NCI-H2029 treated with DMSO at 0.1 percent for 48 hours (cell line): ENCODE measurements around the gene RTN1.

Source experiments
- DNase-seq: peaks from one replicate; lab custom pipeline; 2025; lab: John Stamatoyannopoulos, UW

Gene RTN1

GRCh38 chr14:59787045-59787674, 83.4 kb downstream of the RTN1 start:
- no peak for DNase-seq

- DNase-seq, result no peak
Measured at GRCh38 chr14:59785629-59786028, 84.9 kb downstream of the RTN1 start.

GRCh38 chr14:59782760-59783159, 87.8 kb downstream of the RTN1 start:
- DNase-seq, result no peak

GRCh38 chr14:59777006-59777579, 93.5 kb downstream of the RTN1 start:
- DNase-seq, result no peak

- DNase-seq, result no peak
Measured at GRCh38 chr14:59776468-59776867, 94.1 kb downstream of the RTN1 start.

GRCh38 chr14:59772233-59772632, 98.3 kb downstream of the RTN1 start:
- no peak for DNase-seq

- DNase-seq, result peak; percentile 16
Measured at GRCh38 chr14:59771577-59771976, 99.0 kb downstream of the RTN1 start.

- DNase-seq, result no peak
Measured at GRCh38 chr14:59769586-59769985, 101.0 kb downstream of the RTN1 start.

GRCh38 chr14:59768855-59769375, 101.7 kb downstream of the RTN1 start:
- no peak for DNase-seq

- no peak for DNase-seq
Measured at GRCh38 chr14:59761851-59762250, 108.7 kb downstream of the RTN1 start.

- DNase-seq, result no peak
Measured at GRCh38 chr14:59755409-59756135, 115.0 kb downstream of the RTN1 start.

GRCh38 chr14:59754256-59754655, 116.3 kb downstream of the RTN1 start:
- DNase-seq, result no peak

GRCh38 chr14:59753512-59753911, 117.1 kb downstream of the RTN1 start:
- DNase-seq, result no peak

- no peak for DNase-seq
Measured at GRCh38 chr14:59751578-59751977, 119.0 kb downstream of the RTN1 start.

GRCh38 chr14:59739794-59740193, 130.8 kb downstream of the RTN1 start:
- no peak for DNase-seq

GRCh38 chr14:59728304-59728703, 142.3 kb downstream of the RTN1 start:
- DNase-seq, result no peak

- no peak for DNase-seq
Measured at GRCh38 chr14:59727073-59727661, 143.4 kb downstream of the RTN1 start.

GRCh38 chr14:59711080-59711479, 159.5 kb downstream of the RTN1 start:
- DNase-seq, result no peak

- DNase-seq, result no peak
Measured at GRCh38 chr14:59707778-59708561, 162.6 kb downstream of the RTN1 start.

GRCh38 chr14:59705866-59706265, 164.7 kb downstream of the RTN1 start:
- DNase-seq, result no peak

- no peak for DNase-seq
Measured at GRCh38 chr14:59705245-59705644, 165.3 kb downstream of the RTN1 start.

GRCh38 chr14:59704054-59704645, 166.4 kb downstream of the RTN1 start:
- DNase-seq, result no peak
